HG02885 (cell line): Measurements from ENCODE around the gene RNF112.
"Not testable (repeated sequence)": the region's sequence is repeated elsewhere in the genome, so short reads cannot be mapped to it uniquely, and the experiment has no call there.

ENCODE experiments used
- ATAC-seq: cut with Tn5 transposase; IDR thresholded peaks from one replicate; pipeline ENCODE4 v1.9.1; 2021; ENCODE audit warnings: mild to moderate bottlenecking; ENCODE audit not compliant: unreplicated experiment, poor library complexity

The RNF112 gene

GRCh38 chr17:19412510-19412909 is 1.5 kb downstream of the RNF112 start:
- ATAC-seq = no peak

GRCh38 chr17:19412984-19413383 is 2.0 kb downstream of the RNF112 start:
- no peak for ATAC-seq

GRCh38 chr17:19413761-19414160 is 2.7 kb downstream of the RNF112 start:
- ATAC-seq = no peak

GRCh38 chr17:19414396-19415280 is 3.6 kb downstream of the RNF112 start:
- no peak for ATAC-seq

- no peak for ATAC-seq
These were observed 4.3 kb downstream of the RNF112 start for GRCh38 chr17:19415311-19415710.

GRCh38 chr17:19415806-19416775 is 5.1 kb downstream of the RNF112 start:
- ATAC-seq = no peak

GRCh38 chr17:19417611-19418010 is 6.6 kb downstream of the RNF112 start:
- ATAC-seq = no peak

GRCh38 chr17:19418251-19418992 is 7.4 kb downstream of the RNF112 start:
- no peak for ATAC-seq

- no peak for ATAC-seq
These were observed 10.2 kb downstream of the RNF112 start for GRCh38 chr17:19421219-19421618.

GRCh38 chr17:19421926-19422325 is 10.9 kb downstream of the RNF112 start:
- ATAC-seq = no peak

- no peak for ATAC-seq
These were observed 14.2 kb downstream of the RNF112 start for GRCh38 chr17:19424934-19425868.

- ATAC-seq = no peak
These were observed 15.6 kb downstream of the RNF112 start for GRCh38 chr17:19426631-19427030.

- no peak for ATAC-seq
These were observed 20.7 kb downstream of the RNF112 start for GRCh38 chr17:19431691-19432090.

- no peak for ATAC-seq
These were observed 22.2 kb downstream of the RNF112 start for GRCh38 chr17:19433255-19433654.

GRCh38 chr17:19433727-19434340 is 22.8 kb downstream of the RNF112 start:
- ATAC-seq = no peak

GRCh38 chr17:19440421-19440820 is 29.4 kb downstream of the RNF112 start:
- ATAC-seq = no peak

- ATAC-seq = not testable (repeated sequence)
These were observed 30.3 kb downstream of the RNF112 start for GRCh38 chr17:19441288-19441687.

- no peak for ATAC-seq
These were observed 31.7 kb downstream of the RNF112 start for GRCh38 chr17:19442731-19443130.

GRCh38 chr17:19443148-19443547 is 32.1 kb downstream of the RNF112 start:
- no peak for ATAC-seq
